ENCODE data around the gene ATN1.

ATN1 gene

DNA sequence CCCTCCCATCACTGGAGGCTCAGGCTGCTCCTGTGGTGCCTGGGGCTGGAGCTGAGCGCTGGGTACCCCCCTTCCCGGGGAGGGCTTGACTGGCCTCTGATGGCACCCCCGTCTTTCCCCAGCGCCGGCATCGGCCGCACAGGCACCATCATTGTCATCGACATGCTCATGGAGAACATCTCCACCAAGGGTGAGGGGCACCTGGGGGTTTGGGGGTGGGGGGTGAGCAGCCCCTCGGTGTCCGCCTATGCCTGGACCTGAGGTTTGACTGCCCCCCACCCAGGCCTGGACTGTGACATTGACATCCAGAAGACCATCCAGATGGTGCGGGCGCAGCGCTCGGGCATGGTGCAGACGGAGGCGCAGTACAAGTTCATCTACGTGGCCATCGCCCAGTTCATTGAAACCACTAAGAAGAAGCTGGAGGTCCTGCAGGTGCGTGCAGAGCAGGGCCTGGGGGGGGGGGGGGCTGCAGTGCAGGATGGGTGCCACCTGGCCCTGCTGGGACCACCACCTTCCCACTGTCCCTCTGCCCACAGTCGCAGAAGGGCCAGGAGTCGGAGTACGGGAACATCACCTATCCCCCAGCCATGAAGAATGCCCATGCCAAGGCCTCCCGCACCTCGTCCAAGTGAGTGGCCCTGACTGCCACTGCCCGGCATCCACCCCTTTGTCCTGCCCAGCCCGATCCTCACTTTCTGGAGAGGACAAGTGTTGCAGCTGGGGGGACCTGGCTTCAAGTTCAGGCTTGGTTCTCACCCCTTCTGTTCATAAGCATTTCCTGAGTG is 32.2 kb downstream of the ATN1 start:
- peak overlapping the region; percentile 50 for H3K4me3 ChIP-seq (ENCODE audit: low read depth, low read length)
- TF ChIP-seq CTCF (IDR thresholded peaks at IDR 0.05; ENCODE audit: borderline replicate concordance, insufficient read depth, low read depth, low read length): no peak

DNA sequence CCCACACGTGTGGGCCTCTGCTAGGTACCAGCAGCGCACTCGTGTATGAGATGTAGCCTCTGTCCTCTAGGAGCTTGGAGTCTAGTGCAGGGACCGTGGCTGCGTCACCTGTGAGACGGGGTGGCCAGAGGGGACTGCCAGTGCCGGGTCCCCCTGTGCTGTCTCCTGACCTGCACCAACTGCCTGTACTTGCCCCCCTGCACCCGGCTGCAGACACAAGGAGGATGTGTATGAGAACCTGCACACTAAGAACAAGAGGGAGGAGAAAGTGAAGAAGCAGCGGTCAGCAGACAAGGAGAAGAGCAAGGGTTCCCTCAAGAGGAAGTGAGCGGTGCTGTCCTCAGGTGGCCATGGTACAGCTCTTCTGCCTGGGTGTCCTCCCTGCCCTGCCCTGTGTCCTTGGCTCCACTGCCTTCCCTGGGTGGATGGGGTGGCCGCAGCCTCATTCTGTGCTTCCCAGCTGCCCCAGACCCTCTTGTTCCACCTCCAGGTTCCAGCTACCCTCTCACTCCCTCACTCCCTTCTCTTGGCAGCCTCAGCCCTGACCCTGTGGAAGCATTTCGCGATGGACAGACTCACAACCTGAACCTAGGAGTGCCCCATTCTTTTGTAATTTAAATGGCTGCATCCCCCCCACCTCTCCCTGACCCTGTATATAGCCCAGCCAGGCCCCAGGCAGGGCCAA is 33.0 kb downstream of the ATN1 start:
- peak; percentile 45 for TF ChIP-seq CTCF (IDR thresholded peaks at IDR 0.05; ENCODE audit: borderline replicate concordance, insufficient read depth, low read depth, low read length)
- peak overlapping the region; percentile 23 for H3K4me3 ChIP-seq (ENCODE audit: low read depth, low read length)

- TF ChIP-seq CTCF (IDR thresholded peaks at IDR 0.05; ENCODE audit: borderline replicate concordance, insufficient read depth, low read depth, low read length): no peak
- peak overlapping the region; percentile 23 for H3K4me3 ChIP-seq (ENCODE audit: low read depth, low read length)
These were observed 33.5 kb downstream of the ATN1 start for GRCh38 chr12:6961278-6961694.

- TF ChIP-seq CTCF (IDR thresholded peaks at IDR 0.05; ENCODE audit: borderline replicate concordance, insufficient read depth, low read depth, low read length): peak; percentile 26; the same call in 1 of the 2 replicates
- H3K4me3 ChIP-seq (ENCODE audit: low read depth, low read length): peak overlapping the region; percentile 23
These were observed 34.0 kb downstream of the ATN1 start for GRCh38 chr12:6961695-6962284.

GRCh38 chr12:6962285-6963015 is 34.7 kb downstream of the ATN1 start:
- H3K4me3 ChIP-seq (ENCODE audit: low read depth, low read length): no peak overlapping the region
- no peak for TF ChIP-seq CTCF (IDR thresholded peaks at IDR 0.05; ENCODE audit: borderline replicate concordance, insufficient read depth, low read depth, low read length)

DNA sequence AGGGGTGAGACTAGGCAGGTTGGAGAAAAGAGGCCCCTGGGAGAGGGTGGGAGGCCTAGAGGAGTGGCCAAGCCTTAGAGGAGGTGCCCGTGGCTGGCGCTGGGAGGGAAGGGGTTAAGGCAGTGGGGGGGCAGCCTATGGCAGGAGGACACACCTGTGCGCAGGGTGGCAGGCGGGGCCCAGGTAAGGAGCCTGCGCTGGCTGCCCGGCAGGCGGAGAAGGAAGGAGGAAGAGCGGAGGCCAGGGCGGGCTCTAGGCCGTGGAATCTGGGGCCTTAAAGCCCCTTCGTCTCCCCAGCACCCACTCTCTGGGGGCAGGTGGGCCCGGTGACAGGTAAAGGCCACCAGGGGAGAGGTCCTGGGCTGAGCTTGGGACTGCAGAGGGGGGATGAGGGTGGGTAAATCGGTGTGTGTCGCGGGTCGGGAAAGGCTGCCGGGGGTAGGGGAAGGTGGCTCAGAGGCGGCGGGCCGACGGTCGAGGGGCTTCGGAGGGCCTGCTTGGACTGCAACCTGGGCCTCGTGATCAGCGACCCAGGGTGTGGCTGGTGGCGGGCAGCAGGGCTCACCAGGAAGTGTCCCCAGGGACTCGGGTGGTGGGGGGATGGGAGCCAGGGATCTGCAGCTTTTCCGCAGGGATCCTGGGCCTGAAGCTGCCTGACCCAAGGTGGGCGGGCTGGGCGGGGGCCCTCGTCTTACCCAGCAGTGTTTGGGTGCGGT is 35.4 kb downstream of the ATN1 start:
- TF ChIP-seq CTCF (IDR thresholded peaks at IDR 0.05; ENCODE audit: borderline replicate concordance, insufficient read depth, low read depth, low read length): no peak
- H3K4me3 ChIP-seq (ENCODE audit: low read depth, low read length): no peak overlapping the region
